ENCODE results near the gene FOXP1. TPM values are rescaled to one million over a fixed set of nuclear protein-coding genes. Genes with fewer than 3 reads are reported as not detected.

The FOXP1 gene
- total RNA-seq, 1 experiment from 2014 or later: 58.4 TPM

- no peaks in the 10 kb centered on the region for H3K27me3 ChIP-seq (replicated peaks; ENCODE audit: insufficient read depth, low read depth, low read length, poor library complexity)
- H3K27ac ChIP-seq (ENCODE audit: low read depth, low read length, poor library complexity, severe bottlenecking): no peak overlapping the region
- no peak for DNase-seq (ENCODE audit: low spot score)
- no peak overlapping the region for H3K4me3 ChIP-seq (ENCODE audit: low read depth, low read length, poor library complexity, severe bottlenecking)
- intact Hi-C loops (cut with micrococcal nuclease; ENCODE audit: unreplicated experiment): no loop called here
- no peaks in the 10 kb centered on the region for H3K36me3 ChIP-seq (ENCODE audit: insufficient read depth, low read length, poor library complexity, severe bottlenecking)
- no TSS peak for BruUV-seq (replicated peaks)
- CTCF ChIA-PET: no interaction called here
- POLR2A ChIA-PET (ENCODE audit: low non-redundant PET): no interaction called here
- no peaks in the 10 kb centered on the region for H3K4me1 ChIP-seq (ENCODE audit: insufficient read depth, low read length, poor library complexity, severe bottlenecking)
- no peaks in the 10 kb centered on the region for H3K9me3 ChIP-seq (ENCODE audit: low read depth, low read length, poor library complexity, severe bottlenecking)
- TF ChIP-seq EZH2 (IDR thresholded peaks at IDR 0.05; ENCODE audit: borderline replicate concordance, low read depth, low read length, poor library complexity, severe bottlenecking) (no peak), CTCF (conservative IDR thresholded peaks at IDR 0.05; ENCODE audit: low read depth, low read length) (no peak)
Measured at GRCh38 chr3:71573181-71573580, 10.3 kb downstream of the FOXP1 start.

GRCh38 chr3:71570546-71570945 lies 13.0 kb downstream of the FOXP1 start:
- no TSS peak for BruUV-seq (replicated peaks)
- Histone ChIP-seq H3K4me1 (ENCODE audit: insufficient read depth, low read length, poor library complexity, severe bottlenecking) (no peaks in the 10 kb centered on the region), H3K36me3 (ENCODE audit: insufficient read depth, low read length, poor library complexity, severe bottlenecking) (no peaks in the 10 kb centered on the region), H3K27me3 (replicated peaks; ENCODE audit: insufficient read depth, low read depth, low read length, poor library complexity) (no peaks in the 10 kb centered on the region), H3K27ac (ENCODE audit: low read depth, low read length, poor library complexity, severe bottlenecking) (no peak overlapping the region), H3K4me3 (ENCODE audit: low read depth, low read length, poor library complexity, severe bottlenecking) (no peak overlapping the region), H3K9me3 (ENCODE audit: low read depth, low read length, poor library complexity, severe bottlenecking) (no peaks in the 10 kb centered on the region)
- CTCF ChIA-PET: no interaction called here
- intact Hi-C loops (cut with micrococcal nuclease; ENCODE audit: unreplicated experiment): no loop called here
- TF ChIP-seq EZH2 (IDR thresholded peaks at IDR 0.05; ENCODE audit: borderline replicate concordance, low read depth, low read length, poor library complexity, severe bottlenecking) (no peak), CTCF (conservative IDR thresholded peaks at IDR 0.05; ENCODE audit: low read depth, low read length) (no peak)
- POLR2A ChIA-PET (ENCODE audit: low non-redundant PET): no interaction called here
- no peak for DNase-seq (ENCODE audit: low spot score)

GRCh38 chr3:71568207-71568606 lies 15.3 kb downstream of the FOXP1 start:
- no peaks in the 10 kb centered on the region for H3K27me3 ChIP-seq (replicated peaks; ENCODE audit: insufficient read depth, low read depth, low read length, poor library complexity)
- no peak for DNase-seq (ENCODE audit: low spot score)
- no TSS peak for BruUV-seq (replicated peaks)
- no peaks in the 10 kb centered on the region for H3K9me3 ChIP-seq (ENCODE audit: low read depth, low read length, poor library complexity, severe bottlenecking)
- no peak overlapping the region for H3K4me3 ChIP-seq (ENCODE audit: low read depth, low read length, poor library complexity, severe bottlenecking)
- no peak overlapping the region for H3K27ac ChIP-seq (ENCODE audit: low read depth, low read length, poor library complexity, severe bottlenecking)
- TF ChIP-seq EZH2 (IDR thresholded peaks at IDR 0.05; ENCODE audit: borderline replicate concordance, low read depth, low read length, poor library complexity, severe bottlenecking): no peak
- no peak for TF ChIP-seq CTCF (conservative IDR thresholded peaks at IDR 0.05; ENCODE audit: low read depth, low read length)
- H3K4me1 ChIP-seq (ENCODE audit: insufficient read depth, low read length, poor library complexity, severe bottlenecking): no peaks in the 10 kb centered on the region
- ChIA-PET CTCF (no interaction called here), POLR2A (ENCODE audit: low non-redundant PET) (no interaction called here)
- no peaks in the 10 kb centered on the region for H3K36me3 ChIP-seq (ENCODE audit: insufficient read depth, low read length, poor library complexity, severe bottlenecking)
- intact Hi-C loops (cut with micrococcal nuclease; ENCODE audit: unreplicated experiment): no loop called here
